Mesenchymal stem cell (in vitro differentiated cells and primary cell): ENCODE results near the gene TSPEAR.
"Not testable (repeated sequence)": the region's sequence is repeated elsewhere in the genome, so short reads cannot be mapped to it uniquely, and the experiment has no call there.

Experiments used
- DNase-seq: peaks from one replicate; pipeline ENCODE4 v3.0.0-alpha.2; 2013
- H2AFZ ChIP-seq: one replicate; pipeline ENCODE4 v1.6.1; 2013; ENCODE audit warnings: low read depth, mild to moderate bottlenecking, control low read depth, inconsistent platforms, low read length, moderate library complexity
- H2AK5ac ChIP-seq: 2 replicates; pipeline ENCODE4 v1.6.1; 2013; ENCODE audit warnings: low read length, moderate library complexity, mild to moderate bottlenecking, inconsistent platforms; ENCODE audit not compliant: severe bottlenecking
- H2BK120ac ChIP-seq: one replicate; pipeline ENCODE4 v1.6.1; 2013; ENCODE audit warnings: low read depth, mild to moderate bottlenecking, inconsistent platforms, low read length, moderate library complexity
- H2BK12ac ChIP-seq, 2 experiments: one replicate each; pipeline ENCODE4 v1.6.1; 2013; ENCODE audit warnings: inconsistent platforms in 2 of 2, low read length in 2 of 2, mild to moderate bottlenecking in 2 of 2, moderate library complexity in 2 of 2, control low read depth in 1 of 2
- H2BK15ac ChIP-seq: one replicate; pipeline ENCODE4 v1.6.1; 2013; ENCODE audit warnings: mild to moderate bottlenecking, low read depth, inconsistent platforms; ENCODE audit not compliant: poor library complexity, severe bottlenecking
- H2BK5ac ChIP-seq: 2 replicates; pipeline ENCODE4 v1.6.1; 2013; ENCODE audit warnings: low read depth, mild to moderate bottlenecking, low read length, control low read depth, inconsistent platforms; ENCODE audit not compliant: poor library complexity, severe bottlenecking
- H3K14ac ChIP-seq, 2 experiments: one replicate each; pipeline ENCODE4 v1.6.1; 2013; ENCODE audit warnings: inconsistent platforms in 2 of 2, low read length in 2 of 2, control low read depth in 1 of 2, mild to moderate bottlenecking in 1 of 2, moderate library complexity in 1 of 2
- H3K18ac ChIP-seq, 2 experiments: one replicate each; pipeline ENCODE4 v1.6.1; 2013; ENCODE audit warnings: inconsistent platforms in 2 of 2, low read length in 2 of 2, control low read depth in 1 of 2, low read depth in 1 of 2, mild to moderate bottlenecking in 1 of 2
- H3K23ac ChIP-seq, 2 experiments: one replicate each; pipeline ENCODE4 v1.6.1; 2013; ENCODE audit warnings: inconsistent platforms in 2 of 2, low read length in 2 of 2, mild to moderate bottlenecking in 2 of 2, moderate library complexity in 2 of 2, control low read depth in 1 of 2
- H3K27ac ChIP-seq: 2 replicates; pipeline ENCODE4 v1.5.1; 2013; ENCODE audit warnings: mild to moderate bottlenecking, moderate library complexity, low read length, control low read depth, inconsistent platforms; ENCODE audit not compliant: poor library complexity, severe bottlenecking
- H3K27me3 ChIP-seq, 2 experiments: 2 replicates each; pipeline versions ENCODE4 v1.6.1 to v1.7.0; 2013; ENCODE audit warnings: low read length in 2 of 2, mild to moderate bottlenecking in 2 of 2, moderate library complexity in 2 of 2, control low read depth in 1 of 2, inconsistent platforms in 1 of 2; ENCODE audit not compliant: control insufficient read depth in 1 of 2, insufficient read depth in 1 of 2
- H3K36me3 ChIP-seq, 2 experiments: 2 replicates each; pipeline versions ENCODE4 v1.6.1 to v1.7.0; 2013; ENCODE audit warnings: low read length in 2 of 2, control low read depth in 1 of 2, inconsistent platforms in 1 of 2, low read depth in 1 of 2, mild to moderate bottlenecking in 1 of 2; ENCODE audit not compliant: insufficient read depth in 2 of 2, control insufficient read depth in 1 of 2
- H3K4ac ChIP-seq, 2 experiments: one replicate each; pipeline ENCODE4 v1.6.1; 2013; ENCODE audit warnings: inconsistent platforms in 2 of 2, low read length in 2 of 2, mild to moderate bottlenecking in 2 of 2, moderate library complexity in 2 of 2, control low read depth in 1 of 2, low read depth in 1 of 2
- H3K4me1 ChIP-seq: 2 replicates; pipeline ENCODE4 v1.6.1; 2013; ENCODE audit warnings: low read depth, low read length, control low read depth; ENCODE audit not compliant: control insufficient read depth, insufficient read depth
- H3K4me2 ChIP-seq: 2 replicates; pipeline ENCODE4 v1.6.1; 2013; ENCODE audit warnings: low read length, mild to moderate bottlenecking, inconsistent platforms; ENCODE audit not compliant: poor library complexity, severe bottlenecking
- H3K4me3 ChIP-seq, 2 experiments: 2 replicates each; pipeline versions ENCODE4 v1.5.1 to v1.7.0; 2013; ENCODE audit warnings: low read length in 2 of 2, mild to moderate bottlenecking in 2 of 2, control low read depth in 1 of 2, low read depth in 1 of 2; ENCODE audit not compliant: insufficient read depth in 1 of 2
- H3K79me1 ChIP-seq: replicated peaks from 2 replicates; pipeline ENCODE4 v1.6.1; 2013; ENCODE audit warnings: mild to moderate bottlenecking, control low read depth, low read length, inconsistent platforms; ENCODE audit not compliant: poor library complexity, severe bottlenecking
- H3K9ac ChIP-seq: 2 replicates; pipeline ENCODE4 v1.7.0; 2013; ENCODE audit warnings: mild to moderate bottlenecking, low read length, moderate library complexity
- H3K9me3 ChIP-seq: 2 replicates; pipeline ENCODE4 v1.7.0; 2013; ENCODE audit warnings: mild to moderate bottlenecking, low read length; ENCODE audit not compliant: control insufficient read depth
- H4K8ac ChIP-seq: one replicate; pipeline ENCODE4 v1.6.1; 2013; ENCODE audit warnings: inconsistent platforms, mild to moderate bottlenecking, low read length, moderate library complexity
- H4K91ac ChIP-seq: one replicate; pipeline ENCODE4 v1.6.1; 2013; ENCODE audit warnings: mild to moderate bottlenecking, low read length, inconsistent platforms
- WGBS: methylation state at CpG from one replicate; pipeline ENCODE4 v1.1.7; 2013; ENCODE audit warnings: mixed read lengths; 5-methylcytosine and 5-hydroxymethylcytosine counted together

TSPEAR gene

DNA sequence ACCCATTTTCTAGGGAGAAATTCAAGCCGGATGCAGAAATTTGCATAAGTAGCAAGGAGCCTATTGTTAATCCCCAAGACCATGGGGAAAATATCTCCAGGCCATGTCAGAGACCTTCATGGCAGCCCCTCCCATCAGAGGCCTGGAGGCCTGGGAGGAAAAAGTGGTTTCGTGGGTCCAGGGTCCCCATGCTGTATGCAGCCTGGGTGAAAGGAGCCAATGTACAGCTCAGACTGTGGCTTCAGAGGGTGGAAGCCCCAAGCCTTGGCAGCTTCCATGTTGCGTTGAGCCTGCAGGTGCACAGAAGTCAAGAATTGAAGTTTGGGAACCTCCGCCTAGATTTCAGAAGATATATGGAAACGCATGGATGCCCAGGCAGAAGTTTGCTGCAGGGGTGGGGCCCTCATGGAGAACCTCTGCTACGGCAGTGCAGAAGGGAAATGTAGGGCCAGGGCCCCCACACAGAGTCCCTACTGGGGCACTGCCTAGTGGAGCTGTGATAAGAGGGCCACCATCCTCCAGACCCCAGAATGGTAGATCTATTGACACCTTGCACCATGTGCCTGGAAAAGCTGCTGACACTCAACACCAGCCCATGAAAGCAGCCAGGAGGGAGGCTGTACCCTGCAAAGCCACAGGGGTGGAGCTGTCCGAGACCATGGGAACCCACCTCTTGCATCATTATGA, 101.1 kb downstream of the TSPEAR start:
- not testable (repeated sequence) for H2BK120ac ChIP-seq, H3K4me2 ChIP-seq, DNase-seq

DNA sequence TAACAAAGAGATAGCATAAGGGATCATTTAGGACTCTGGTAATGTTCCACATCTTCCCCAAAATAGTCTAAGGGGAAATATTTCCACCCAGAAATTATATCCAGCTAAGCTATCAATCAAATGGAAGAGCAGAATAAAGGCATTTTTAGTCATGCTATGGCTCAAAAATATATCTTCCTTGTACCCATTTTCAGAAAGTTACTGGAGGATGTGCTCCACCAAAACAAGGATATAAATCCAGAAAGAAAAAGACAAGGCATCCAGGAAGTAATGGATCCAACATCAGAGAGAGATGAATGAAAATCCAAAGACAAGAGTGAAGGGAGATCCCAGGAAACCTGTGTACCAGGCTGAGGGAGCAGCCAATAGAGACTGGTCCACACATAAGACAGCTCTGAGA, 102.2 kb downstream of the TSPEAR start:
- no peaks in the 10 kb centered on the region for H3K27me3 ChIP-seq
- no peak overlapping the region for H3K9ac ChIP-seq
- H3K14ac ChIP-seq, result no peak overlapping the region
- H3K23ac ChIP-seq, result no peak overlapping the region
- H3K4me1 ChIP-seq, result no peaks in the 10 kb centered on the region
- H2BK15ac ChIP-seq, result no peak overlapping the region
- no peak overlapping the region for H3K4me2 ChIP-seq
- no peak overlapping the region for H3K27ac ChIP-seq
- no peak overlapping the region for H3K4me3 ChIP-seq
- H3K36me3 ChIP-seq, result no peaks in the 10 kb centered on the region
- no peak overlapping the region for H2BK120ac ChIP-seq
- H3K4ac ChIP-seq, result no peak overlapping the region
- no peak overlapping the region for H3K18ac ChIP-seq
- no peak overlapping the region for H4K8ac ChIP-seq
- no peak overlapping the region for H4K91ac ChIP-seq
- no peak overlapping the region for H2BK12ac ChIP-seq
- DNase-seq, result no peak
- no peak overlapping the region for H2AK5ac ChIP-seq
- H2BK5ac ChIP-seq, result no peak overlapping the region
- peaks cover 28% of the 10 kb centered on the region for H3K9me3 ChIP-seq
- no peak overlapping the region for H2AFZ ChIP-seq
- H3K79me1 ChIP-seq, result no peaks in the 10 kb centered on the region

More for the DNA sequence above, 101.1 kb downstream of the TSPEAR start:
- H3K14ac ChIP-seq, H2BK15ac ChIP-seq, H3K4ac ChIP-seq, H4K8ac ChIP-seq, H3K79me1 ChIP-seq, H3K4me3 ChIP-seq, H2BK5ac ChIP-seq, H3K27ac ChIP-seq, H4K91ac ChIP-seq, H3K18ac ChIP-seq, H2AK5ac ChIP-seq, H3K36me3 ChIP-seq, H3K9ac ChIP-seq, H2AFZ ChIP-seq, H2BK12ac ChIP-seq, H3K4me1 ChIP-seq, H3K23ac ChIP-seq, H3K27me3 ChIP-seq: not testable (repeated sequence)
- H3K9me3 ChIP-seq, result peaks cover 28% of the 10 kb centered on the region
- 82% methylated on average over 7 of the region's 7 CpGs for WGBS

DNA sequence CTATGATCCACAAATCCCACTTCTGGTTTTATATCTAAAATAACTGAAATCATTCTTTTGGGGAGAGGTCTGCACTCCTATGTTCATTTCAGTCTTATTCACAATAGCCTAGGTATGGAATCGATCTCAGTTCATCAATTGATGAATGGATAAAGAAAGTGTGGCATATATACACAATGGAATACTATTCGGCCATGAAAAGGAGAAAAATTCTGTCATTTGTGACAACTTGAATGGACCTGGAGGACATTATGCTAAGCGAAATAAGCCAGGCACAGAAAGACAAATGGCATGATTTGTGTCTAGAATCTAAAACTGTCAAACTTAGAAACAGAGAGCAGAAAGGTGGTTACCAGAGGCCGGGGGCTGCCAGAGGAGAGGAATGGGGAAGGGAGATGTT, 104.9 kb downstream of the TSPEAR start:
- Histone ChIP-seq H3K14ac (no peak overlapping the region), H3K27ac (no peak overlapping the region), H2BK15ac (no peak overlapping the region), H3K4me1 (no peaks in the 10 kb centered on the region), H4K91ac (no peak overlapping the region), H3K4me3 (no peak overlapping the region), H3K27me3 (peaks cover 0 to 4% of the 10 kb centered on the region in 2 experiments), H3K4ac (no peak overlapping the region), H2BK5ac (no peak overlapping the region), H2BK120ac (no peak overlapping the region), H3K4me2 (no peak overlapping the region), H3K36me3 (no peaks in the 10 kb centered on the region), H3K79me1 (no peaks in the 10 kb centered on the region), H3K9me3 (peaks cover 23% of the 10 kb centered on the region), H3K9ac (no peak overlapping the region), H3K23ac (no peak overlapping the region), H3K18ac (no peak overlapping the region), H2AK5ac (no peak overlapping the region), H2BK12ac (no peak overlapping the region), H4K8ac (no peak overlapping the region), H2AFZ (no peak overlapping the region)
- 58% methylated on average over 4 of the region's 4 CpGs for WGBS
- DNase-seq, result no peak

- no peak overlapping the region for H2BK120ac ChIP-seq
- peaks cover 3 to 16% of the 10 kb centered on the region in 2 experiments for H3K27me3 ChIP-seq
- no peak overlapping the region for H2BK12ac ChIP-seq
- no peaks in the 10 kb centered on the region for H3K36me3 ChIP-seq
- DNase-seq, result no peak
- H2BK15ac ChIP-seq, result no peak overlapping the region
- H3K14ac ChIP-seq, result no peak overlapping the region
- 74% methylated on average over 6 of the region's 8 CpGs for WGBS
- no peak overlapping the region for H2AK5ac ChIP-seq
- no peak overlapping the region for H2AFZ ChIP-seq
- no peak overlapping the region for H3K4me2 ChIP-seq
- no peak overlapping the region for H3K18ac ChIP-seq
- no peak overlapping the region for H4K91ac ChIP-seq
- H3K4ac ChIP-seq, result no peak overlapping the region
- no peak overlapping the region for H3K27ac ChIP-seq
- H3K4me3 ChIP-seq, result no peak overlapping the region
- no peaks in the 10 kb centered on the region for H3K79me1 ChIP-seq
- H3K23ac ChIP-seq, result no peak overlapping the region
- H4K8ac ChIP-seq, result no peak overlapping the region
- peaks cover 10% of the 10 kb centered on the region for H3K9me3 ChIP-seq
- H3K4me1 ChIP-seq, result no peaks in the 10 kb centered on the region
- no peak overlapping the region for H2BK5ac ChIP-seq
- no peak overlapping the region for H3K9ac ChIP-seq
These were observed 107.5 kb downstream of the TSPEAR start for GRCh38 chr21:44603911-44604310.
